H1 (cell line): ENCODE measurements around the gene CHMP6. TPM values are rescaled to one million over a fixed set of nuclear protein-coding genes. Genes with fewer than 3 reads are reported as not detected.

ENCODE experiments used
- BACH1 ChIP-seq: IDR thresholded peaks from 2 replicates; pipeline ENCODE4 v1.6.1; 2012; ENCODE audit warnings: low read length, improper control_type of control experiment
- CHD7 ChIP-seq: fragments of 300-600 bp; sonication (generic); IDR thresholded peaks from 2 replicates; pipeline ENCODE4 v1.7.1; 2012; ENCODE audit warnings: low read length, moderate library complexity, mild to moderate bottlenecking, inconsistent platforms; ENCODE audit not compliant: insufficient replicate concordance
- JUN ChIP-seq: IDR thresholded peaks from 2 replicates; pipeline ENCODE4 v1.6.1; 2011; ENCODE audit warnings: low read depth, mild to moderate bottlenecking, improper control_type of control experiment, low read length
- RNF2 ChIP-seq: fragments of 200-900, 300-1000 bp; sonication (generic); IDR thresholded peaks from 2 replicates; pipeline ENCODE4 v1.7.1; 2016; ENCODE audit warnings: borderline replicate concordance, low read depth, mild to moderate bottlenecking, antibody characterized with exemption, low read length; ENCODE audit not compliant: poor library complexity, severe bottlenecking; ENCODE audit errors: missing control alignments
- SP2 ChIP-seq: IDR thresholded peaks from 2 replicates; pipeline ENCODE4 v1.6.1; 2012; ENCODE audit warnings: mild to moderate bottlenecking, low read length, inconsistent platforms
- polyA plus RNA-seq, 7 experiments: library from polyadenylated mRNA; depleted of rRNA in 3 of 7; stranded (reverse) in 5 of 7; unstranded in 2 of 7; fragments of >200 nt in 5 of 7; fragments of 200-250 nt in 2 of 7; gene quantifications; 1 replicate in 5 of 7; 2 replicates in 1 of 7; 4 replicates in 1 of 7; pipeline versions ENCODE4 v1.2.1 to v1.2.3, GENCODE V29; 2011 to 2013; ENCODE audit warnings: missing spikeins in 2 of 7, mixed read lengths in 2 of 7
- total RNA-seq: library from RNA; stranded (reverse); fragmentation: NEBNext Ultra II Directional; extraction: Animal tissue kit (Norgen Biotek cat#: 25700); gene quantifications from 2 replicates; pipeline ENCODE4 v1.2.1, GENCODE V29; 2021

CHMP6 gene
- total and polyA plus RNA-seq, 2 of the 8 experiments (the other 6 are each of a cell fraction or from before 2014, with no cell fraction given): 15.7 to 24.3 TPM

DNA sequence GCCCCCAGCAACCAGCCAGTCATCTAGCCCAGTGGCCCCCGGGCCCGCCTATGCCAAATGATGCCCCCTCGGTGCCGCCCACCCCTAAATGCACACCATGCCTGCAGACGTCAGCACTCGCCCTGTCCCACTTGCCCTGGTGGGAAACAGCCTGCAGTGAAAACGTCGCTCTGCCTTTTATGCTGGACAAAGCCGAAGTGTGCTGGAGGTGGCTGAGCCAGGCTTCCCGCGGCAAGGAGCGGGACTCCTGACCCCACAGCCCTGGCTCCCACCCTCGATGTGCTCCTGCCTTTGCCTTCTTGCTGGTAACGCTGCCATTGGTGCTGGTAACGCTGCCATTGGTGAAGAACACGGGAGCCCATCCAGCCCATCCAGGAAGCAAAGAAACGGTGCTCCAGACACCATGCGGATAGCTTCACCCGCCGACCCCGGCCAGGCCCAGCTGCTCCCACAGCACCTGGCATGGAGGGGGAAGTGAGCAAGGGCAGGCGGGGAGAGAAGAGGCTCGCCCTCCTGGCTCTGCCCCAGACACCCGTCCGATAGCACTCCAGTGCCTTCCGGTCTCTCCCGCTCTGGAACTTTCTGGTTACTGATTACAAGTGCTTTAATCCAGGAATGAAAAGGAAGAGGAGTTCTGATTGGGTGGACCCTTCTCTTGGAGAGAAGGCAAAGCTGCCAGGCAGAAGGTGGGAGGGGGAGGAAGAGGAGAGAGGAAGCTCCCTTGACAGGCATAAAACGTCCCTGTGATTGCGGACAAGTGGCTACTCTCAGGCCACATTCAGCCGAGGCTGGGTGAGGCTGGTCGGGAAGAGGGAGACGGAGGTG lies 39.3 kb downstream of the CHMP6 start (continued):
- TF ChIP-seq CHD7 (no peak), RNF2 (no peak), JUN (no peak), BACH1 (no peak), SP2 (no peak)
